Muscle of back (tissue), 11 donors: Measurements from ENCODE around the gene TIMM50. TPM values are rescaled to one million over a fixed set of nuclear protein-coding genes. Genes with fewer than 3 reads are reported as not detected.

Experiments used
- DNase-seq, 3 donors: peaks; one replicate each; pipeline versions ENCODE4 v3.0.0 to v3.0.0-alpha.2; 2013
- polyA plus RNA-seq, 10 donors: library from polyadenylated mRNA; unstranded; fragments of 120-200 nt; gene quantifications; one replicate each; pipeline ENCODE4 v1.2.1, GENCODE V29; 2013; ENCODE audit not compliant: insufficient read length in 10 of 10

Gene TIMM50
- polyA plus RNA-seq, 10 donors, result 43.8 to 53.9 (median 46.7) TPM

DNA sequence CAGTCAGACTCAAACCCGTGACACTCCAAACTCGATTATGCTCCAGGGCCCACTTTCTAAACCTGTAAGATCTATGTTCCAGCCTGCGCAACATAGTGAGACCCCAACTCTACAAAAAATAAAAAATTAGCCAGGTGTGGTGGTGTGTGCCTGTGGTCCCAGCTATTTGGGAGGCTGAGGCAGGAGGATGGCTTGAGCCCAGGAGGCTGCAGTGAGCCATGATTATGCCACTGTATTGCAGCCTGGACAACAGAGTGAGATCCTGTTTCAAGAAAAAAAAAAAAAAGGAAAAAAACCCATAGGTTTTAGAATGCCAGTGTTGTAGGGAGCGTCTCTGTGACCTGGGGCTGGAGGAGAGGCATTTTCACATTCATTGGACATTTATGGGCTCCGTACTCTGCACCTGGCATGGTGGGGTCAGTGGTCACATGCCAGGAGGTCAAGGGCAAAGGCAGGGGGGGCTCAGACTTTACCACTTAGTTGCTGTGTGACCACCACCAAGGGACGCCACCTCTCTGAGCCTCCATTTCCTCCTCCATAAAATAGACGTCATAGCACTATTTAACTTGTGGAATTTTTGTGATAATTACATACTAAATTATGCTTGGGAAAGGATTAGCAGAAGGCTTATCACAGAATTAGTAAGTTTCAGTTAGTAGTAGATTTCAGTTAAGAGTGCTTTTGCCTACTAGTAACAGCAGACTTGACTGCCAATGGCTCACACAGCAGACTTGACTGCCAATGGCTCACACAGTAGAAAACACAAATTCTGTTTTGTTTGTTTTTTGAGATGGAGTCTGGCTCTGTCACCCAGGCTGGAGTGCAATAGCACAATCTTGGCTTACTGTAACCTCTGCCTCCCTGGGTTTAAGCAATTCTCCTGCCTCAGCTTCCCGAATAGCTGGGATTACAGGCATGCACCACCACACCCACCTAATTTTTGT lies 40.2 kb downstream of the TIMM50 start:
- no peak for DNase-seq

DNA sequence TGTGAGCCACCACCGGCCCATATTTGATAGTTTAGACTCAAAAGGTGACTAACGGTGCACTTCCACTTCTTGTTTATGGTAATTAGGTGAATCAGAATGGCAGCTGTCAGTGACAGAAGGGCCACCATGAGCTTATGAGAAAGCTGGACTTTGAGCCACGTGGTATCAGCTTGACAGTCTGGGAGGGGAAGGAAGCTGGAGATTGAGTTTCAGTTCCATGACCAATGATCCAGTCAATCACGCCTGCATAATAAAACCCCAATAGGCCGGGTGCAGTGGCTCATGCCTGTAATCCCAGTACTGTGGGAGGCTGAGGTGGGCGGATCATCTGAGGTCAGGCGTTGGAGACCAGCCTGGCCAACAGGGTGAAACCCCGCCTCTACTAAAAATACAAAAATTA lies 43.9 kb downstream of the TIMM50 start:
- DNase-seq, result no peak

DNA sequence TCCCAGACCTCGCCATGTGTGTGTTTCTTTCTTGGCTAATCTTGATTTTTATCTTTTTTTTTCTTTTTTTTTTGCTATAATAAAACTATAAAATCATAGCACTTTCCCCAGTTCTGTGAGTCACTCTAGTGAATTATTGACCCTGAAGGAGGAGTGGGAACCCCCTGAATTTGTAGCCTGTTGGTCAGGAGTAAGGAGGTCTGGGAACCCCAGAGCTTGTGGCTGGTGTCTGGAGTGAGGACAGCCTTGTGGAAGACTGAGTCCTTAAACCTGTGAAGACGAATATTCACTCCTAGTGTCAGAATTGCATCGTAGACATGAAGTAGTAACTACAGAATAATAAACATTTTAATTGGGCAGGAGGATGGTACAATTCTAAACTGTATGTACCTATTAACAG lies 44.6 kb downstream of the TIMM50 start:
- DNase-seq, result no peak

DNA sequence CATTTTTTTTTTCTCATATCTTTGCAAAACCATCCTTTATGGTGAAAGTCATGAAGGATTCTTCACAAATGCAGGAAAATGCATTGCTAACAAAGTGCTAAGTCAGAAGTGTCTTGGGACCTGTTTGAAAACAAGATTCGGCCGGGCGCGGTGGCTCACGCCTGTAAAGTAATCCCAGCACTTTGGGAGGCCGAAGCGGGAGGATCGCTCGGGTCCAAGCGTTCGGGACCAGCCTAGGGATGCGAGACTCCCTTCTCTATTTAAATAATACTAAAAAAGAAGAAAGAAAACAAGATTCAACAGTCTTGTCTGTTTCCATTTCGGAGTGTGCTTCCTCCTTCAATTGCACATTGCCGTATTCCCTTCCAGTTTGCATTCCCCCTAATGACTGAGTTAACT lies 51.2 kb downstream of the TIMM50 start:
- no peak for DNase-seq

DNA sequence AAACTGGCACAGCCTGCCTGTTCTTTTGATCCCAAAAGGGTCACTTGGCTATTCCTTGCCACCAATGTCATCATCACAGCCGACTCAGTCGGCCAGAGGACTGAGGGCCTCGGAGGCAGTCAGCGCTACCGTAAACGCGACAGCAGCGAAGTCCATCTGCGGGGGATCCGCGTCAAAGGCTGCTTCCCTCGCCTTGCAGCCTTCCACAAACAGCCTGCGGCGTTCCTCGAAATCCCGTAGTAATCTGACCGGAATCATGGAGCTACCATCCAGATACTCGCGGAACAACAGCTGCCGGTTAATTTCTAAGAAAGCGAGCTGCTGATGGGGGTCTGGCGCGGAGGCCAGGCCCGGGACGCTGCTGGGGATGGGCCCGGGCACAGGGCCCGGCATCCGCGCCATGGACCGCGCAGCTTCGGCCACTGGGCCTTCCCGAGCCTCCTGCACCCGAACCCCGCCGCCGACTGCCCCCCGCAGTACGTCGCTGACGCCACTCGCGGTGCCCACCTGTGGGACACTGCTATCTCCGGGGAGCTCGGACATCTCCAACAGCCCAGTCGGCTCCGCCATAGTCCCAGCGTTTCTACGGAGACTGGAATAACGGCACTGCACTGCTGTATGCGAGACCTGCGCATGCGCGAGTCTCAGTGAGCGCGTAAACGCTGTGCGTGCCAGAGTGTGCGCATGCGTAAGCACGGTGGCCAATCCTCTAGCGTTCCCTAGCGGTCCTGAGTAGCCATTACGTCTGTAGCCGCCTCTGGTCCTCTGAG lies 51.8 kb downstream of the TIMM50 start, which contains the start of gene EID2B:
TSS of gene EID2B (minus strand) at position 620 of the 770 bp plus-strand sequence. CDS start at position 570, 50 bp downstream.
- peak; percentile 97 to 99 (median 99) for DNase-seq

DNA sequence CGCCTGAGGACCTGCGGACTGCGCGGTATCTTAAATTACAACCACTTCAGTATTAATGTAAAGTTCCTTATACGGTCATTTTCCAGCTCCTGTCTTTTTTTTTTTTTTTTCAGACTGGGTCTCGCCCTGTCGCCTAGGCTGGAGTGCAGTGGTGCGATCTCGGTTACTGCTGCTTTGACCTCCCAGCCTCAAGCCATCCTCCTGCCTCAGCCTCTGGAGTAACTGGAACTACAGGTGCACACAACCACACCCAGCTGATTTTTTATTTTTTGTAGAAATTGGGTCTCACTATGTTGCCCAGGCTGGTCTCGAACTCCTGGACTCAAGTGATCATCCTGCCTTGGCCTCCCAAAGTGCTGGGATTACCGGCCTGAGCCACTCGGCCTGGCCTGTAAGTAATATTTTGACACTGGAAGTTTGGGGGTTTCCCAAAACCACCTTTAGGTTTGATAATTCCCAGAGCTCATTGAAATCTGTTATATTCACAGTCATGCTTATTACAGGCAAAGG lies 52.4 kb downstream of the TIMM50 start:
- no peak for DNase-seq

DNA sequence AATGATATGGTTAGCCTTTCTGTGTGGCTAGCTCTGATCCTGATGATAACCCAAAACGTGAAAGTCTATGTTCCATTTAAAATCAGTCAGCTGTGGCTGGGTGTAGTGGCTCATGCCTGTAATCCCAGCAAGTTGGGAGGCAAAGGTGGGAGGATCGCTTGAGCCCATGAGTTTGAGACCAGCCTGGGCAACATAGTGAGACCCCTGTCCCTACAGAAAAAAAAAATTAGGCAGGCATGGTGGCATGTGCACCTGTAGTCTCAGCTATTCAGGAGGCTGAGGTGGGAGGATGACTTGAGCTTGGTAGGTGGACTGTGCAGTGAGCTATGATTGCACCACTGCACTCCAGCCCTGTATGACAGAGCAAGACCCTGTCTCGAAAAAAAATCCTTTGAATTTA lies 53.2 kb downstream of the TIMM50 start:
- no peak for DNase-seq

DNA sequence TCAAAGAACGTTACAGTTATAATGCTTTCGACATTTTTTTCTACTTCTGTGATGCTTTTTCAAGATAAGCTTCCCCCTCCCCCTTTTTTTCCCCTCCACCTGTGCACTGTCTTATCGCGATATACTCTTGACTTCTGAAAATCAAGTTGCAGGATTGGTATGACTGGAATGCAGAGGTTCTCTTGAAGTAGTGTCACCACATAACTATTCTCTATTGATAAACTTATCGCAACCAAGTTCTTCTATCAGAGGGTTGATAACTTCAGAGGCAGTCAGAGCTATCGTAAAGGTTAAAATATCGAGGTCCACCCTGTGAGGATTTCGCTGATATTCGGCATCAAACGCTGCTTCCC lies 58.5 kb downstream of the TIMM50 start:
- DNase-seq, result peak in 1 of 3 donors; percentile 7

DNA sequence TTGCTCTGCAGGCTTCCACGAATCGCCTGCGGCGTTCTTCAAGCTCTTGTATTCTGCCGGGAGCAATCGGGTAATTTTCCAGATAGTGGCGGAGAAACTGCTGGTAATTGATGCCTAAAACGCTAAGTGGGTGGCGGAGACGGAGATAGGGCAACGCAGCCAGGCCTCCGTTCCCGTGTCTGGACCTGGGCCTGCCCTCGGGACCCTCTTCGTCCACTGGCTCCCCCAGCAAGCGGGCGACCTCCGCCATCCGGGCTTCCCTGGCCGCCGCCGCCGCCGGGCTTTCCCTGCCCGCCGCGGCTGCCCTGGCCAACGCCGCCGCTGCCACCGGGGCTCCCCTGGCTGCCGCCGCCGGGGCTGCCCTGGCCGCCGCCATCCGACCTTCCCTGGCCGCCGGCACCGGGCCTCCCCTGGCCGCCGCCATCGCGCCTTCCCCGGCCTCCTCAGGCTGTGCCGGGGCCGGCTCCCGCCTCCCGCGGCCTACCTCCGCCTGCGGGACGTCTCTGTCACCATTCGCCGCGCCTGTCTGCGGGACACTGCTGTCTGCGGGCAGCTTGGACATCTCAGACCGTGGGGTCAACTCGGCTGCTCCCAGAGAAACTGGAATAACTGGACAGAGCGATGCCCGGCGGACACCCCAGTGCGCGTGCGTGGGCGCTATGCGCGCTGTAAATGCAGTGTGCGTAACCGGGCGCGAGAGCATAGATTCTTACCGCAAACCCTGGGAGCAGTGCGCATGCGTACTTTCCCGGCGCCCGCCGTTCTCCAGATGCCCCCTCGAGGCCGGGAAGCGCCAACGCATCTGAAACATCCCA lies 59.1 kb downstream of the TIMM50 start, which contains the start of gene EID2:
TSS of gene EID2 (minus strand) at position 644 of the 815 bp plus-strand sequence. CDS start at position 562, 82 bp downstream.
- peak; percentile 94 to 98 (median 98) for DNase-seq

DNA sequence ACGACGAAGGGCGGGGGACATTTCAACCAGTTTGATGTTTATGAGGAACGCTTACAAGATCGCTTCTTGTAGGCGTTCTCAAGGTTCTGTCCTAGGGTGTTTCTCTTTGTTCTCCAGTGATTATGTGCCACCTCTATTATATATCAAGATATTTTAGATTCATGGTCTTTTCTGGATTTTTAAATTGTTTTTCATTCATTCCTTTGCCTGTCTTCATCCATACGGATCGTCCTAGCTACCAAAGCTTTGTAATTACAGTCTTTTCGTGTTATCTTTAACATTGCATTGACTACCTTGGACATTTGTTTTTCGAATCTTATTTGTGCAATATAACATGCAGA lies 59.7 kb downstream of the TIMM50 start:
- DNase-seq, result no peak

Other genes starting within 250 kb of the TIMM50 start
- not detected for gene IFNL3, start 235.8 kb upstream of the TIMM50 start, polyA plus RNA-seq
- under 1 TPM in 4 of 10 donors, not detected in 6; 0.10 to 0.23 (median 0.17) TPM for gene IFNL4, start 232.0 kb upstream of the TIMM50 start, polyA plus RNA-seq
- not detected for gene IFNL2, start 212.4 kb upstream of the TIMM50 start, polyA plus RNA-seq
- not detected for gene IFNL1, start 184.4 kb upstream of the TIMM50 start, polyA plus RNA-seq
- 1 to 10 TPM in 3 of 10 donors, under 1 TPM in 7; 0.59 to 1.9 (median 0.87) TPM for gene LRFN1, start 160.0 kb upstream of the TIMM50 start, polyA plus RNA-seq
- 10 to 100 TPM; 11.5 to 28.5 (median 19.5) TPM for gene GMFG, start 144.8 kb upstream of the TIMM50 start, polyA plus RNA-seq
- 10 to 100 TPM; 62.5 to 92.8 (median 68.9) TPM for gene SAMD4B, start 138.4 kb upstream of the TIMM50 start, polyA plus RNA-seq
- gene PAF1, start 89.7 kb upstream of the TIMM50 start, polyA plus RNA-seq, result 10 to 100 TPM; 33.8 to 43.8 (median 38.7) TPM
- 10 to 100 TPM; 18.9 to 27.5 (median 24.9) TPM for gene MED29, start 89.5 kb upstream of the TIMM50 start, polyA plus RNA-seq
- gene ZFP36, start 74.0 kb upstream of the TIMM50 start, polyA plus RNA-seq, result 100 to 1,000 TPM in 2 of 10 donors, 10 to 100 TPM in 8; 25.2 to 399 (median 70.0) TPM
- gene PLEKHG2, start 68.2 kb upstream of the TIMM50 start, polyA plus RNA-seq, result 10 to 100 TPM; 34.2 to 70.9 (median 50.2) TPM
- 1,000 to 10,000 TPM; 1,738 to 2,174 (median 1,918) TPM for gene RPS16, start 44.9 kb upstream of the TIMM50 start, polyA plus RNA-seq
- 10 to 100 TPM; 70.0 to 97.2 (median 78.8) TPM for gene SUPT5H, start 35.3 kb upstream of the TIMM50 start, polyA plus RNA-seq
- gene DLL3, start 18.1 kb downstream of the TIMM50 start, polyA plus RNA-seq, result under 1 TPM in 9 of 10 donors, not detected in 1; 0.07 to 0.30 (median 0.15) TPM
- gene SELENOV, start 34.3 kb downstream of the TIMM50 start, polyA plus RNA-seq, result under 1 TPM in 1 of 10 donors, not detected in 9; 0.13 TPM
- gene EID2B, start 52.0 kb downstream of the TIMM50 start, polyA plus RNA-seq, result 1 to 10 TPM; 2.0 to 3.0 (median 2.4) TPM
- 10 to 100 TPM in 6 of 10 donors, 1 to 10 TPM in 4; 8.5 to 12.7 (median 10.8) TPM for gene EID2, start 59.3 kb downstream of the TIMM50 start, polyA plus RNA-seq
- gene LGALS13, start 121.7 kb downstream of the TIMM50 start, polyA plus RNA-seq, result under 1 TPM in 2 of 10 donors, not detected in 8; 0.34 to 0.71 TPM
- gene LGALS16, start 175.1 kb downstream of the TIMM50 start, polyA plus RNA-seq, result not detected
- gene LGALS14, start 223.6 kb downstream of the TIMM50 start, polyA plus RNA-seq, result under 1 TPM in 8 of 10 donors, not detected in 2; 0.30 to 0.81 (median 0.56) TPM